GM12878 (cell line): ENCODE measurements around the gene EGFL8. TPM values are rescaled to one million over a fixed set of nuclear protein-coding genes. Genes with fewer than 3 reads are reported as not detected.

Source experiments
- ATAC-seq: fragments of 200-7000 bp; cut with Tn5 transposase; 3 replicates; pipeline ENCODE4 v1.9.1; 2020; ENCODE audit warnings: mild to moderate bottlenecking, moderate library complexity
- BruUV-seq: library from RNA; stranded (reverse); fragments of 400-500 nt; replicated peaks from 2 replicates; lab custom pipeline; 2021; lab: Mats Ljungman, UMichigan
- CTCF ChIA-PET: fragments of 300-600 bp; sonication (Branson Sonifier 250); formaldehyde crosslinking; extraction: SDS; loops from one replicate; lab custom pipeline; 2021; ENCODE audit warnings: inconsistent platforms; lab: Yijun Ruan, JAX
- POLR2A ChIA-PET: fragments of 350-600 bp; formaldehyde crosslinking; extraction: SDS; loops from one replicate; lab custom pipeline; 2021; ENCODE audit warnings: inconsistent platforms; lab: Charles Lee
- RAD21 ChIA-PET: fragments of 300-600 bp; sonication (Branson Sonifier 250); formaldehyde crosslinking; loops from one replicate; lab custom pipeline; 2023; ENCODE audit warnings: antibody characterized with exemption; ENCODE audit not compliant: unreplicated experiment; lab: Charles Lee
- SMC1A ChIA-PET: fragments of 300-600 bp; sonication (Branson Sonifier 250); formaldehyde crosslinking; loops from one replicate; lab custom pipeline; 2023; ENCODE audit not compliant: unreplicated experiment, uncharacterized antibody; lab: Charles Lee
- DNase-seq: peaks from one replicate; pipeline ENCODE4 v3.0.0-alpha.2; 2011; ENCODE audit warnings: low read depth, low spot score
- FAIRE-seq: peaks from 3 replicates; lab custom pipeline; 2011; peaks lifted over from hg19 to GRCh38; lab: Jason Lieb, UNC
- H2AFZ ChIP-seq: 2 replicates; pipeline ENCODE4 v1.6.0; 2011; ENCODE audit warnings: low read depth, low read length, control low read depth; ENCODE audit not compliant: control insufficient read depth
- H3K27ac ChIP-seq: 2 replicates; pipeline ENCODE4 v1.5.1; 2011; ENCODE audit warnings: control low read depth; ENCODE audit not compliant: control insufficient read depth, insufficient read depth
- H3K27me3 ChIP-seq, 2 experiments: replicated peaks in 1 of 2; 2 replicates each; pipeline versions ENCODE4 v1.6.0 to v1.6.1; 2011; ENCODE audit warnings: low read length in 1 of 2; ENCODE audit not compliant: control insufficient read depth in 2 of 2, insufficient read depth in 2 of 2
- H3K36me3 ChIP-seq, 2 experiments: 2 replicates each; pipeline ENCODE4 v1.5.1; 2011; ENCODE audit warnings: low read length in 1 of 2; ENCODE audit not compliant: control insufficient read depth in 2 of 2, insufficient read depth in 2 of 2
- H3K4me1 ChIP-seq: 2 replicates; pipeline ENCODE4 v1.6.1; 2011; ENCODE audit warnings: mild to moderate bottlenecking, low read length, moderate library complexity, mixed read lengths; ENCODE audit not compliant: control insufficient read depth, insufficient read depth
- H3K4me2 ChIP-seq: 2 replicates; pipeline ENCODE4 v1.6.0; 2011; ENCODE audit warnings: control low read depth; ENCODE audit not compliant: control insufficient read depth, insufficient read depth
- H3K4me3 ChIP-seq: fragments of 200-600 bp; sonication (generic); 2 replicates; pipeline ENCODE4 v1.5.1; 2016
- H3K79me2 ChIP-seq: 2 replicates; pipeline ENCODE4 v1.6.0; 2011; ENCODE audit warnings: low read length; ENCODE audit not compliant: control insufficient read depth, insufficient read depth
- H3K9ac ChIP-seq: 2 replicates; pipeline ENCODE4 v1.8.0; 2011; ENCODE audit warnings: low read length, control low read depth, mixed read lengths; ENCODE audit not compliant: control insufficient read depth, insufficient read depth
- H3K9me3 ChIP-seq: replicated peaks from 3 replicates; pipeline ENCODE4 v1.5.1; 2011; ENCODE audit warnings: mild to moderate bottlenecking, low read length; ENCODE audit not compliant: control insufficient read depth, insufficient read depth
- H4K20me1 ChIP-seq: 2 replicates; pipeline ENCODE4 v1.6.0; 2011; ENCODE audit not compliant: control insufficient read depth, insufficient read depth
- MTA3 ChIP-seq: IDR thresholded peaks from 2 replicates; pipeline ENCODE4 v1.6.1; 2012; ENCODE audit warnings: low read length, inconsistent platforms, borderline replicate concordance
- NFYB ChIP-seq: IDR thresholded peaks from 2 replicates; pipeline ENCODE4 v1.6.1; 2011; ENCODE audit warnings: low read depth, mild to moderate bottlenecking, low read length, improper control_type of control experiment, moderate library complexity; ENCODE audit not compliant: insufficient read depth
- SREBF1 ChIP-seq: IDR thresholded peaks from 2 replicates; pipeline ENCODE4 v1.6.1; 2012; ENCODE audit warnings: mild to moderate bottlenecking, low read length
- SUZ12 ChIP-seq: fragments of 200-600 bp; sonication (generic); IDR thresholded peaks from one replicate; pipeline ENCODE4 v1.6.1; 2018; ENCODE audit warnings: antibody characterized with exemption, mild to moderate bottlenecking; ENCODE audit not compliant: unreplicated experiment
- TARDBP ChIP-seq: IDR thresholded peaks from 2 replicates; pipeline ENCODE4 v1.6.1; 2016; ENCODE audit warnings: borderline replicate concordance
- ZSCAN29 ChIP-seq: fragments of 450-650 bp; IDR thresholded peaks from 2 replicates; pipeline ENCODE4 v1.6.1; 2017; ENCODE audit warnings: mild to moderate bottlenecking, moderate library complexity
- WGBS: methylation state at CpG from one replicate; pipeline ENCODE4 v1.1.6; 2016; ENCODE audit warnings: low lambda C conversion rate; ENCODE audit not compliant: insufficient replicate concordance, insufficient coverage; ENCODE audit errors: missing lambda C conversion rate; 5-methylcytosine and 5-hydroxymethylcytosine counted together
- in situ Hi-C: fragments of 300-500 bp; cut with MboI; formaldehyde crosslinking; loops from 9 replicates; pipeline ENCODE4 v1.14.3; 2018; ENCODE audit warnings: mixed read lengths
- intact Hi-C: fragments of 100-400 bp; cut with micrococcal nuclease; formaldehyde crosslinking; loops from one replicate; pipeline ENCODE4 v1.14.2; 2022; ENCODE audit not compliant: unreplicated experiment
- polyA plus RNA-seq, 11 experiments: library from polyadenylated mRNA; depleted of rRNA in 4 of 11; unstranded in 6 of 11; stranded (reverse) in 5 of 11; fragments of >200 nt; fragmentation: Nextera tagmentation in 4 of 11; fragmentation: Illumina TruSeq in 1 of 11; extraction: Ambion mirVana in 4 of 11; extraction: Trizol in 1 of 11; gene quantifications; 1 replicate in 1 of 11; 2 replicates in 10 of 11; pipeline versions ENCODE4 v1.2.1 to v1.2.3, GENCODE V29; 2011 to 2016; ENCODE audit warnings: inconsistent platforms in 2 of 11, missing spikeins in 2 of 11, low read depth in 1 of 11
- total RNA-seq, 4 experiments: library from RNA; depleted of rRNA in 3 of 4; stranded (reverse); fragments of >200 nt in 3 of 4; fragmentation: Illumina TruSeq in 1 of 4; extraction: Trizol in 1 of 4; gene quantifications; 2 replicates each; pipeline versions ENCODE4 v1.2.1 to v1.2.3, GENCODE V29; 2013 to 2021
- TF ChIP-seq, protein P1 (sequence below): fragments of 450-650 bp; IDR thresholded peaks from 2 replicates; pipeline ENCODE4 v1.6.1; 2016; ENCODE audit warnings: mild to moderate bottlenecking
- TF ChIP-seq, protein P2 (sequence below): fragments of 450-650 bp; IDR thresholded peaks from 2 replicates; pipeline ENCODE4 v1.6.1; 2017; ENCODE audit warnings: low read depth, mild to moderate bottlenecking, moderate library complexity
- TF ChIP-seq, protein P3 (sequence below): IDR thresholded peaks from 2 replicates; pipeline ENCODE4 v1.6.1; 2011; ENCODE audit warnings: mild to moderate bottlenecking, low read depth, low read length, moderate library complexity; ENCODE audit not compliant: insufficient replicate concordance
- TF ChIP-seq, protein P4 (sequence below): IDR thresholded peaks from 2 replicates; pipeline ENCODE4 v1.6.1; 2012; ENCODE audit warnings: mild to moderate bottlenecking, low read depth, low read length
- TF ChIP-seq, protein P5 (sequence below): fragments of 450-650 bp; IDR thresholded peaks from 2 replicates; pipeline ENCODE4 v1.6.1; 2018; ENCODE audit warnings: mild to moderate bottlenecking, low read depth, moderate library complexity; ENCODE audit not compliant: partially characterized antibody

The EGFL8 gene
- total and polyA plus RNA-seq, 10 of the 15 experiments (the other 5 are each of a cell fraction or from before 2014, with no cell fraction given) = 0.07 to 3.5 (median 1.4) TPM

DNA sequence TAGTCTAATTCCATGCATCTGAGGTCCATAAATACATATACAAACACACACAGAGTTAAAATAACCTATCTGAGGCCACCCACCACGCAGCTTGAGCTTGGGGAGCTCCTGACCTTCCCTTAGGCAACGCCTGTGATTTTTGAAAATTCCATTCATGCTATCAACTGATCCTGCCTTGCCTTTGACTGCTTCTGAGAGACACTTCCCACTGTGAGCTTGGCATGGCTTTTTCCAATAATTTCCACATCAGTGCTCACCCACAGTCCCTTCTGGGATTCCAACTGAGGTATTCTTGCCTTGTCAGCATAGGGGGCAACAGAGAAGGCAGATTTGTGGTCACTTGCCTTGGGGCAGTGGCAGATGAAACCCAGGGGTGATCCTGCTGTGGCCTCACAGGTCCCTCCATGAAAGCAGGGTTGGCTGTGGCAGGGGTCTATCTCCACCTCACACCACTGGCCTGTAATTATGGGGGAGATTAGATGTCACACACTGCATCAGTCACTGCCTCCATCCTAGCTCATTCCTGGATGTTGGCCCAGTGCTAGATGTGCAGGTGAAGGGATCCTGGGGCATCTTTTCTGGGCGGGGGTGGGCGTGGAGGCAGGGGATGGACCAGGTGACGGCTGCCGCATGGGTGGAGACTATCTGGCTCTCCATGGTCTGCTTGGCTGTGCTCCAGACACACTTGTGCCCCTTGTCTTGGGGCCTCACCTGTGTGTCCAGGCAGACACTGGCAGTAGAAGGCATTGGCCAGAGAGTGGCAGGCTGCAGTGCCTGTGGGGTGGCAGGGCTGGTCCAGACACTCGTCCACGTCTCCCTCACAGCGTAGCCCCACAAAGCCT is 39.3 kb downstream of the EGFL8 start:
- H3K4me3 ChIP-seq = no peak overlapping the region
- H2AFZ ChIP-seq = no peak overlapping the region
- H4K20me1 ChIP-seq = no peaks in the 10 kb centered on the region
- SMC1A ChIA-PET = no interaction called here
- in situ Hi-C loops = no loop called here
- BruUV-seq = no TSS peak
- intact Hi-C loops = no loop called here
- no peak overlapping the region for H3K4me2 ChIP-seq
- CTCF ChIA-PET = interaction anchor here (1.4 kb wide), 1 partner anchor 45 kb away, joined by 3 read pairs; no protein-coding TSS in a partner anchor
- ATAC-seq = no peak
- FAIRE-seq = no peak
- no peaks in the 10 kb centered on the region for H3K4me1 ChIP-seq
- no peak overlapping the region for H3K27ac ChIP-seq
- POLR2A ChIA-PET = no interaction called here
- 50% methylated on average over 9 of the region's 9 CpGs for WGBS
- no peaks in the 10 kb centered on the region for H3K9me3 ChIP-seq
- no peaks in the 10 kb centered on the region for H3K79me2 ChIP-seq
- H3K27me3 ChIP-seq = no peaks in the 10 kb centered on the region
- no peaks in the 10 kb centered on the region for H3K36me3 ChIP-seq
- no peak for DNase-seq
- H3K9ac ChIP-seq = no peak overlapping the region
- RAD21 ChIA-PET = no interaction called here
- TF ChIP-seq, protein P1, sequence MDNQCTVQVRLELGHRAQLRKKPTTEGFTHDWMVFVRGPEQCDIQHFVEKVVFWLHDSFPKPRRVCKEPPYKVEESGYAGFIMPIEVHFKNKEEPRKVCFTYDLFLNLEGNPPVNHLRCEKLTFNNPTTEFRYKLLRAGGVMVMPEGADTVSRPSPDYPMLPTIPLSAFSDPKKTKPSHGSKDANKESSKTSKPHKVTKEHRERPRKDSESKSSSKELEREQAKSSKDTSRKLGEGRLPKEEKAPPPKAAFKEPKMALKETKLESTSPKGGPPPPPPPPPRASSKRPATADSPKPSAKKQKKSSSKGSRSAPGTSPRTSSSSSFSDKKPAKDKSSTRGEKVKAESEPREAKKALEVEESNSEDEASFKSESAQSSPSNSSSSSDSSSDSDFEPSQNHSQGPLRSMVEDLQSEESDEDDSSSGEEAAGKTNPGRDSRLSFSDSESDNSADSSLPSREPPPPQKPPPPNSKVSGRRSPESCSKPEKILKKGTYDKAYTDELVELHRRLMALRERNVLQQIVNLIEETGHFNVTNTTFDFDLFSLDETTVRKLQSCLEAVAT = no peak
- TF ChIP-seq ZSCAN29 (no peak), SUZ12 (no peak), MTA3 (no peak), SREBF1 (no peak), NFYB (no peak), TARDBP (no peak)
- TF ChIP-seq, protein P2, sequence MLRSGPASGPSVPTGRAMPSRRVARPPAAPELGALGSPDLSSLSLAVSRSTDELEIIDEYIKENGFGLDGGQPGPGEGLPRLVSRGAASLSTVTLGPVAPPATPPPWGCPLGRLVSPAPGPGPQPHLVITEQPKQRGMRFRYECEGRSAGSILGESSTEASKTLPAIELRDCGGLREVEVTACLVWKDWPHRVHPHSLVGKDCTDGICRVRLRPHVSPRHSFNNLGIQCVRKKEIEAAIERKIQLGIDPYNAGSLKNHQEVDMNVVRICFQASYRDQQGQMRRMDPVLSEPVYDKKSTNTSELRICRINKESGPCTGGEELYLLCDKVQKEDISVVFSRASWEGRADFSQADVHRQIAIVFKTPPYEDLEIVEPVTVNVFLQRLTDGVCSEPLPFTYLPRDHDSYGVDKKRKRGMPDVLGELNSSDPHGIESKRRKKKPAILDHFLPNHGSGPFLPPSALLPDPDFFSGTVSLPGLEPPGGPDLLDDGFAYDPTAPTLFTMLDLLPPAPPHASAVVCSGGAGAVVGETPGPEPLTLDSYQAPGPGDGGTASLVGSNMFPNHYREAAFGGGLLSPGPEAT = no peak
- TF ChIP-seq, protein P3, sequence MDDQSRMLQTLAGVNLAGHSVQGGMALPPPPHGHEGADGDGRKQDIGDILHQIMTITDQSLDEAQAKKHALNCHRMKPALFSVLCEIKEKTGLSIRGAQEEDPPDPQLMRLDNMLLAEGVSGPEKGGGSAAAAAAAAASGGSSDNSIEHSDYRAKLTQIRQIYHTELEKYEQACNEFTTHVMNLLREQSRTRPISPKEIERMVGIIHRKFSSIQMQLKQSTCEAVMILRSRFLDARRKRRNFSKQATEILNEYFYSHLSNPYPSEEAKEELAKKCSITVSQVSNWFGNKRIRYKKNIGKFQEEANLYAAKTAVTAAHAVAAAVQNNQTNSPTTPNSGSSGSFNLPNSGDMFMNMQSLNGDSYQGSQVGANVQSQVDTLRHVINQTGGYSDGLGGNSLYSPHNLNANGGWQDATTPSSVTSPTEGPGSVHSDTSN = no peak
- TF ChIP-seq, protein P4, sequence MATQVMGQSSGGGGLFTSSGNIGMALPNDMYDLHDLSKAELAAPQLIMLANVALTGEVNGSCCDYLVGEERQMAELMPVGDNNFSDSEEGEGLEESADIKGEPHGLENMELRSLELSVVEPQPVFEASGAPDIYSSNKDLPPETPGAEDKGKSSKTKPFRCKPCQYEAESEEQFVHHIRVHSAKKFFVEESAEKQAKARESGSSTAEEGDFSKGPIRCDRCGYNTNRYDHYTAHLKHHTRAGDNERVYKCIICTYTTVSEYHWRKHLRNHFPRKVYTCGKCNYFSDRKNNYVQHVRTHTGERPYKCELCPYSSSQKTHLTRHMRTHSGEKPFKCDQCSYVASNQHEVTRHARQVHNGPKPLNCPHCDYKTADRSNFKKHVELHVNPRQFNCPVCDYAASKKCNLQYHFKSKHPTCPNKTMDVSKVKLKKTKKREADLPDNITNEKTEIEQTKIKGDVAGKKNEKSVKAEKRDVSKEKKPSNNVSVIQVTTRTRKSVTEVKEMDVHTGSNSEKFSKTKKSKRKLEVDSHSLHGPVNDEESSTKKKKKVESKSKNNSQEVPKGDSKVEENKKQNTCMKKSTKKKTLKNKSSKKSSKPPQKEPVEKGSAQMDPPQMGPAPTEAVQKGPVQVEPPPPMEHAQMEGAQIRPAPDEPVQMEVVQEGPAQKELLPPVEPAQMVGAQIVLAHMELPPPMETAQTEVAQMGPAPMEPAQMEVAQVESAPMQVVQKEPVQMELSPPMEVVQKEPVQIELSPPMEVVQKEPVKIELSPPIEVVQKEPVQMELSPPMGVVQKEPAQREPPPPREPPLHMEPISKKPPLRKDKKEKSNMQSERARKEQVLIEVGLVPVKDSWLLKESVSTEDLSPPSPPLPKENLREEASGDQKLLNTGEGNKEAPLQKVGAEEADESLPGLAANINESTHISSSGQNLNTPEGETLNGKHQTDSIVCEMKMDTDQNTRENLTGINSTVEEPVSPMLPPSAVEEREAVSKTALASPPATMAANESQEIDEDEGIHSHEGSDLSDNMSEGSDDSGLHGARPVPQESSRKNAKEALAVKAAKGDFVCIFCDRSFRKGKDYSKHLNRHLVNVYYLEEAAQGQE = no peak
- TF ChIP-seq, protein P5, sequence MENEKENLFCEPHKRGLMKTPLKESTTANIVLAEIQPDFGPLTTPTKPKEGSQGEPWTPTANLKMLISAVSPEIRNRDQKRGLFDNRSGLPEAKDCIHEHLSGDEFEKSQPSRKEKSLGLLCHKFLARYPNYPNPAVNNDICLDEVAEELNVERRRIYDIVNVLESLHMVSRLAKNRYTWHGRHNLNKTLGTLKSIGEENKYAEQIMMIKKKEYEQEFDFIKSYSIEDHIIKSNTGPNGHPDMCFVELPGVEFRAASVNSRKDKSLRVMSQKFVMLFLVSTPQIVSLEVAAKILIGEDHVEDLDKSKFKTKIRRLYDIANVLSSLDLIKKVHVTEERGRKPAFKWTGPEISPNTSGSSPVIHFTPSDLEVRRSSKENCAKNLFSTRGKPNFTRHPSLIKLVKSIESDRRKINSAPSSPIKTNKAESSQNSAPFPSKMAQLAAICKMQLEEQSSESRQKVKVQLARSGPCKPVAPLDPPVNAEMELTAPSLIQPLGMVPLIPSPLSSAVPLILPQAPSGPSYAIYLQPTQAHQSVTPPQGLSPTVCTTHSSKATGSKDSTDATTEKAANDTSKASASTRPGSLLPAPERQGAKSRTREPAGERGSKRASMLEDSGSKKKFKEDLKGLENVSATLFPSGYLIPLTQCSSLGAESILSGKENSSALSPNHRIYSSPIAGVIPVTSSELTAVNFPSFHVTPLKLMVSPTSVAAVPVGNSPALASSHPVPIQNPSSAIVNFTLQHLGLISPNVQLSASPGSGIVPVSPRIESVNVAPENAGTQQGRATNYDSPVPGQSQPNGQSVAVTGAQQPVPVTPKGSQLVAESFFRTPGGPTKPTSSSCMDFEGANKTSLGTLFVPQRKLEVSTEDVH = no peak
